Activated CD4-positive, alpha-beta T cell treated with anti-CD3 and anti-CD28 coated beads, Interleukin-2, amount 10 ng/mL, durations not matched to agents 7 days and 5 days (primary cell): Measurements from ENCODE around the gene CPNE5. TPM values are rescaled to one million over a fixed set of nuclear protein-coding genes. Genes with fewer than 3 reads are reported as not detected.
"Not testable (repeated sequence)": the region's sequence is repeated elsewhere in the genome, so short reads cannot be mapped to it uniquely, and the experiment has no call there.

Source experiments
- CTCF ChIA-PET: fragments of 350-600 bp; sonication (Branson Sonifier 250); formaldehyde crosslinking; loops from one replicate; lab custom pipeline; 2021; ENCODE audit warnings: antibody characterized with exemption; lab: Charles Lee
- POLR2A ChIA-PET: fragments of 350-600 bp; sonication (Branson Sonifier 250); formaldehyde crosslinking; loops from one replicate; lab custom pipeline; 2021; ENCODE audit warnings: antibody characterized with exemption; lab: Charles Lee
- DNase-seq: peaks from one replicate; pipeline ENCODE4 v3.0.0-alpha.2; 2020
- H3K27ac Mint-ChIP-seq: one replicate; pipeline ENCODE4 v1.8.0; 2021; ENCODE audit warnings: mild to moderate bottlenecking, moderate library complexity, mixed read lengths
- H3K27me3 Mint-ChIP-seq: one replicate; pipeline ENCODE4 v1.8.0; 2021; ENCODE audit warnings: mixed read lengths
- H3K36me3 Mint-ChIP-seq: one replicate; pipeline ENCODE4 v1.8.0; 2021; ENCODE audit warnings: low read depth, mixed read lengths
- H3K4me1 Mint-ChIP-seq: one replicate; pipeline ENCODE4 v1.8.0; 2021; ENCODE audit warnings: mixed read lengths
- H3K4me3 Mint-ChIP-seq: one replicate; pipeline ENCODE4 v1.8.0; 2021; ENCODE audit warnings: mild to moderate bottlenecking, moderate library complexity, mixed read lengths
- H3K9me3 Mint-ChIP-seq: one replicate; pipeline ENCODE4 v1.8.0; 2021; ENCODE audit warnings: mixed read lengths
- total RNA-seq, 2 experiments: library from RNA; stranded (reverse); gene quantifications; one replicate each; pipeline ENCODE4 v1.2.3, GENCODE V29; 2021

CPNE5 gene
- total RNA-seq, 2 experiments from 2014 or later, result 0.47 to 1.00 TPM

DNA sequence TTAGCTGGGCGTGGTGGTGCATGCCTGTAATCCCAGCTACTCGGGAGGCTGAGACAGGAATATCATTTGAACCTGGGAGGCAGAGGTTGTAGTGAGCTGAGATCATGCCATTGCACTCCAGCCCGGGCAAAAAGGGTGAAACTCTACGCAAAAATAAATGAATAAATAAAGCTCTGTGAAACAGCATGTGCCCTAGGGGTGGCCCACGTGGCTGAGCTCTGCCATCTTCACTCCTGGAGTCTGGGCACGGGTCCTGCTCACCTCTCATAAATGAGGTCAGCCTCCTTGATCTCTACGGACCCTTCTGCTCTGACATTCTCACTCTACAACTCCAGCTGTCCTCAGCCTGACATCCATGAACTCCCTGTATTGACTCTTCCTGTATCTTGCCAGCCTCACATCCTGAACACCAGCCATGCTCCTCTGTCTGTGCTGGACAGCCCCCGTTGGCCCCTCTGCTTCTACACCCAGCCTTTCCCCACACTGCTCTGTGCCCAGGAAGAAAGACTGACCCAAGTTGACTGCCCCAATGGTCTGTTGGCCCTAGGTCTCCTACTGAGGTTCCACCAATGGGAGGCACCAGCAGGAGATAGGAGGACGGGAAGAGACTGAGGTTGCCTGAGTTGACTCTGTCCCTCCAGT, 21.9 kb downstream of the CPNE5 start:
- H3K9me3 Mint-ChIP-seq, result no peaks in the 10 kb centered on the region
- DNase-seq, result no peak
- peaks cover 9% of the 10 kb centered on the region for H3K27me3 Mint-ChIP-seq
- no peaks in the 10 kb centered on the region for H3K36me3 Mint-ChIP-seq
- ChIA-PET CTCF (interaction anchor here (0.6 to 1.2 kb wide), 2 partner anchors 14 to 25 kb away, joined by 3 read pairs; no protein-coding TSS in a partner anchor), POLR2A (no interaction called here)
- no peak overlapping the region for H3K4me3 Mint-ChIP-seq
- H3K27ac Mint-ChIP-seq, result no peak overlapping the region
- peaks cover 16% of the 10 kb centered on the region for H3K4me1 Mint-ChIP-seq

DNA sequence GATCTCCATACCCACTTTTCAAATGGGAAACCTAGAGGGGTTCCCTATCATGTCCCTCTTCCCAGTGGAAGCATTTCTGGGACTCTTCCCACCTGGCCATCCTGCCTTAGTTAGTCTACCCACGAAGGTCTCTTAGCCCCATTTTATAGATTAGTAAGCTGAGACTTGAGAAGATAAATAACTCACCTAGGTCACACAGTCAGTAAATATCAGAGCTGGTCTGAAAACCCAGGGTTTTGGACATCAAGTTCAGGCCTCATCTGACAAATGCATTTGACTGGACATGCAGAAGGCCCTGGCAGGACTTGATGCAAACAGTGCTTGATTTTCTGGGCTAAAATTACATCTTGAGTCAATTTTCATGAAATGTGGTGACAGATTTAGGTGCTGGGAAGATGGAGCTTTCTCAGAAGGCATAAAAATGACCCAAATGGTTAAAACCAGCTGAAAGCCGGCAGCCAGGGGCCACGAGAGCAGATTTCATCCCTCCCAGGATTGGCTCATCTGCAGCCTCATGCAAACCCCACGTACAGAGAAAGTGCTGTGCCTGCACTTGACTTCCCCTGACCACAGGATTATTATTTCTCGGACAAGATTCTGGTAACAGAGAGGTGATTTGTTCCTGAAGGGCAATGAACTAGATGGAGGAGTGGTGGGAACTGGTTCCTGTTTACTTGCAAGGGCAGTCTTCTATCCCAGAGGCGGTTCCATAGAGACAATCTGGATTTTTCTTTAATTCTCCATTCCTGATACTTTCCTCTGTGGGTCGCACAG, 23.1 kb downstream of the CPNE5 start:
- ChIA-PET POLR2A (no interaction called here), CTCF (interaction anchor here (1.3 to 1.4 kb wide), 2 partner anchors 10 to 11 kb away, joined by 3 to 6 read pairs; no protein-coding TSS in a partner anchor)
- Mint-ChIP-seq H3K36me3 (no peaks in the 10 kb centered on the region), H3K9me3 (no peaks in the 10 kb centered on the region), H3K4me1 (peaks cover 5% of the 10 kb centered on the region), H3K27ac (no peak overlapping the region), H3K27me3 (peaks cover 9% of the 10 kb centered on the region), H3K4me3 (no peak overlapping the region)
- no peak for DNase-seq

- no peak overlapping the region for H3K4me3 Mint-ChIP-seq
- no peaks in the 10 kb centered on the region for H3K36me3 Mint-ChIP-seq
- peaks cover 9% of the 10 kb centered on the region for H3K27me3 Mint-ChIP-seq
- H3K4me1 Mint-ChIP-seq, result no peaks in the 10 kb centered on the region
- no peak overlapping the region for H3K27ac Mint-ChIP-seq
- CTCF ChIA-PET, result interaction anchor here (0.8 to 1.8 kb wide), 3 partner anchors 11 to 36 kb away, joined by 3 to 5 read pairs (median 4); no protein-coding TSS in a partner anchor
- no peak for DNase-seq
- POLR2A ChIA-PET, result no interaction called here
- no peaks in the 10 kb centered on the region for H3K9me3 Mint-ChIP-seq
Observed at GRCh38 chr6:36814249-36814648, 25.0 kb downstream of the CPNE5 start.

DNA sequence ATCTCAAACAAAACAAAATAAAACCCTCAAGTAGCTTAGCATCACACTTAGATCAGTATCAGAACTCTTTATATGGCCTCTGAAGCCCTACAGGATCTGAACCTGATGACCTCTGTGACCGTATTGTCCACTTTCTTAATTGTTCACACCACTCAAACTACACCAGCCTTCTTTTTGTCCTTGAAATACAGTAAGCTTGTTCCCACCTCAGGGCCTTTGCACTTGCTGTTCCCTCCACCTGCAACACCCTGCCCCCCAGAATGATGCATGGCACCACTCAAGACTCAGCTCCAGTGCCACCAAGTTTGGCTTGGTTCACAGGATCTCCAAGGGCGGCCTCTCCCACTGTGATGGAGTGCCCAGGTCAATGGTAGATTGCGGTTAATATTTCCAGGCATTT, 25.7 kb downstream of the CPNE5 start:
- CTCF ChIA-PET, result interaction anchor here (0.6 to 1.8 kb wide), 6 partner anchors 10 to 380 kb away, joined by 3 to 5 read pairs (median 3); no protein-coding TSS in a partner anchor
- Mint-ChIP-seq H3K27ac (no peak overlapping the region), H3K9me3 (no peaks in the 10 kb centered on the region), H3K36me3 (no peaks in the 10 kb centered on the region), H3K4me1 (no peaks in the 10 kb centered on the region), H3K4me3 (no peak overlapping the region), H3K27me3 (peaks cover 9% of the 10 kb centered on the region)
- DNase-seq, result no peak
- POLR2A ChIA-PET, result no interaction called here

DNA sequence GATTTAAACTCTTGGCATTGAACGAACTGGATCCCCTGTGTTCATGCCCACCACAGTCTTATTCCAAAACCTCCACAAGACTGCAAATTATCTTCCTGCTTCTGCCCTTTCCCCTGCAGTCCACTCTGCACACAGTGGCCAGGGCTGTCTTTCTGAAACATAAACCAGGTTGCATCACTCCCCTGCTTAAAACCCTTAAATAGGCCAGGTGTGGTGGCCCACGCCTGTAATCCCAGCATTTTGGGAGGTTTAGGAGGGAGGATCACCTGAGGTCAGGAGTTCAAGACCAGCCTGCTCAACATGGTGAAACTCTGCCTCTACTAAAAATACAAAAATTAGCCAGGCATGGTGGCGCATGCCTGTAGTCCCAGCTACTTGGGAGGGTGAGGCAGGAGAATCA, 26.2 kb downstream of the CPNE5 start:
- H3K9me3 Mint-ChIP-seq, DNase-seq, H3K4me3 Mint-ChIP-seq, H3K27ac Mint-ChIP-seq, H3K4me1 Mint-ChIP-seq, H3K36me3 Mint-ChIP-seq, H3K27me3 Mint-ChIP-seq, POLR2A ChIA-PET: not testable (repeated sequence)
- CTCF ChIA-PET, result interaction anchor here (0.6 to 1.8 kb wide), 4 partner anchors 10 to 380 kb away, joined by 3 to 5 read pairs (median 3); no protein-coding TSS in a partner anchor

- H3K27me3 Mint-ChIP-seq, result peaks cover 10% of the 10 kb centered on the region
- DNase-seq, result no peak
- H3K9me3 Mint-ChIP-seq, result no peaks in the 10 kb centered on the region
- POLR2A ChIA-PET, result no interaction called here
- no peak overlapping the region for H3K4me3 Mint-ChIP-seq
- no peaks in the 10 kb centered on the region for H3K36me3 Mint-ChIP-seq
- H3K4me1 Mint-ChIP-seq, result no peaks in the 10 kb centered on the region
- CTCF ChIA-PET, result interaction anchor here (0.6 to 1.4 kb wide), 7 partner anchors 10 to 24 kb away, joined by 3 to 9 read pairs (median 3); no protein-coding TSS in a partner anchor
- no peak overlapping the region for H3K27ac Mint-ChIP-seq
Observed at GRCh38 chr6:36809941-36810803, 29.1 kb downstream of the CPNE5 start.

GRCh38 chr6:36809156-36809555, 30.1 kb downstream of the CPNE5 start:
- no peak overlapping the region for H3K27ac Mint-ChIP-seq
- no peak for DNase-seq
- POLR2A ChIA-PET, result no interaction called here
- no peak overlapping the region for H3K4me3 Mint-ChIP-seq
- no peaks in the 10 kb centered on the region for H3K9me3 Mint-ChIP-seq
- CTCF ChIA-PET, result interaction anchor here (0.9 to 1.9 kb wide), 4 partner anchors 11 to 27 kb away, joined by 3 to 7 read pairs (median 4); no protein-coding TSS in a partner anchor
- peaks cover 18% of the 10 kb centered on the region for H3K27me3 Mint-ChIP-seq
- H3K36me3 Mint-ChIP-seq, result no peaks in the 10 kb centered on the region
- no peaks in the 10 kb centered on the region for H3K4me1 Mint-ChIP-seq

DNA sequence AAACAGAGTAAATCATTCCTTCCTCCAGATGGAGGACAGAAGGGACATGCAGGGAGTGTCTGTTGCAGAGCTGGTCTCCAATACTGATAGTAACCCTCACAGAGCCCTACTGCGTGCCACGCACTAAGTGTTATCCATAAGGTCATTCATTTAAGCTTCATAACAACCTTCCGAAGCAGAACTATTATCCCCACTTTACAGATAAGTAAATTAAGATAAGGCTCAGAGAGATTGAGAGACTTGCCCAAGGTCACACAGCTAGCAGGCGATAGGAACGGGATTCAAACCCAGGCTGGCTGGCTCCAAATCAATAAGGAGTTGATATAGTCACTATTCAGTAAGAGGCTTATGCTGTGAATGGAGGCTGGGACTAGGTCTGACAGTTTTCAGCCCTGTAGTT, 30.6 kb downstream of the CPNE5 start:
- no peak for DNase-seq
- H3K27me3 Mint-ChIP-seq, result peaks cover 18% of the 10 kb centered on the region
- no peaks in the 10 kb centered on the region for H3K4me1 Mint-ChIP-seq
- no peak overlapping the region for H3K27ac Mint-ChIP-seq
- H3K36me3 Mint-ChIP-seq, result no peaks in the 10 kb centered on the region
- ChIA-PET POLR2A (no interaction called here), CTCF (interaction anchor here (1.9 kb wide), 1 partner anchor 26 kb away, joined by 7 read pairs; no protein-coding TSS in a partner anchor)
- no peak overlapping the region for H3K4me3 Mint-ChIP-seq
- no peaks in the 10 kb centered on the region for H3K9me3 Mint-ChIP-seq

- Mint-ChIP-seq H3K9me3 (no peaks in the 10 kb centered on the region), H3K4me3 (no peak overlapping the region), H3K36me3 (no peaks in the 10 kb centered on the region), H3K4me1 (no peaks in the 10 kb centered on the region), H3K27me3 (peaks cover 18% of the 10 kb centered on the region), H3K27ac (no peak overlapping the region)
- ChIA-PET CTCF (interaction anchor here (1.9 kb wide), 1 partner anchor 25 kb away, joined by 7 read pairs; no protein-coding TSS in a partner anchor), POLR2A (no interaction called here)
- no peak for DNase-seq
Observed at GRCh38 chr6:36807750-36808149, 31.5 kb downstream of the CPNE5 start.

DNA sequence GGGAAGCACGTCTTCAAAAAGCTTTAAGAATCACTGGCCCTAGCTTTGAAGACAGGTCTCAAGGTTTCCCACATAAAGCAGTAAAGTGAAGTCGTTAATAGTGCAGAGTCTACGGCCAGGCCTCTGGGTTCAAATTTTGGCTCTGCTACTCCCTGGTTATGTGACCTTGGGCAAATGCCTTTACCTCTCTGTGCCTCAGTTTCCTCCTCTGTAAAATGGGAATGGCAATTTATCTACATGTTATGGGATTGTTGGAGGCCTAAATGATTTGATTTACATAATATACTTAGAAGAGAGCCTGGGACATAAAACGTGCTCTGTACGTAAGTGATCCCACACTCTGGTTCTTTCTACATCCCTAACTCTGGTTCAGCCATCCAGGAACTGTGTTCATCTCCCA, 32.1 kb downstream of the CPNE5 start:
- Mint-ChIP-seq H3K36me3 (no peaks in the 10 kb centered on the region), H3K9me3 (no peaks in the 10 kb centered on the region), H3K27me3 (peaks cover 18% of the 10 kb centered on the region), H3K27ac (no peak overlapping the region), H3K4me1 (no peaks in the 10 kb centered on the region), H3K4me3 (no peak overlapping the region)
- DNase-seq, result no peak
- CTCF ChIA-PET, result no interaction called here
- POLR2A ChIA-PET, result no interaction called here

GRCh38 chr6:36805917-36806316, 33.3 kb downstream of the CPNE5 start:
- no peak overlapping the region for H3K4me3 Mint-ChIP-seq
- H3K4me1 Mint-ChIP-seq, result no peaks in the 10 kb centered on the region
- ChIA-PET POLR2A (no interaction called here), CTCF (interaction anchor here (1.2 to 1.7 kb wide), 3 partner anchors 9 to 47 kb away, joined by 3 to 6 read pairs (median 3); no protein-coding TSS in a partner anchor)
- DNase-seq, result no peak
- H3K27me3 Mint-ChIP-seq, result peaks cover 18% of the 10 kb centered on the region
- no peaks in the 10 kb centered on the region for H3K9me3 Mint-ChIP-seq
- no peaks in the 10 kb centered on the region for H3K36me3 Mint-ChIP-seq
- H3K27ac Mint-ChIP-seq, result no peak overlapping the region

DNA sequence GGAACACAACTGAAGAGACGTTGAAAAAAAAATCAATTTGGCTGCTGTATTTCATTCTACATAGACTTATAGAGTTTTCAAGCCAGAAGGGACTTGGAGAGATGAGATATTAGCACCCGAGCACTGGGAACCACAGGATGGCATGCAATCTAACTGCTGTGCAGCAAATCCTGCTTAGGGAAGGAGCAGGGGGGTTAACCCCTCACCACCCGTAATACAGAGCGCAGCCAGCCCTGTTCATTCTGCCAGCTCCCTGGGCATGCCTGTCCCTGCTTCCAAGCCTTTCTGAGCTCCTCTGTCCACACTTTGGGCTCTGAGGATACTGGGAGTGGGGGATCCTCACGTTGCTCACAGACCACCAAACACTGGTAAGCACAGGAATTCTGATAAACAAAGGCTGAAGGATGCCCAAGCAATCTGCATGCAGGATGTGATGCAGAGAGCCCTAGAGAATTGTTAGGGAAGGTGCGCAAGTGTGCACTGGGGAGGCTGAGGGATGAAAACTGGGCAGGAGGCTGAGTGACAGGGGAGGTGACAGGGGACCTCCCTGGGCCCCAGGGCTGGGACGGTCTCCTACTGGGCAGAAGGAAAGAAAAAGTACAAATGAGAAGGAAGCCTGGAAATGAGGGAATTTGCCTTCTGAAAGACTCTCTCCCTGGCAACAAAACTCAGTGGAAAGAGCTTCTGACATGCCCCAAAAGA, 34.0 kb downstream of the CPNE5 start:
- POLR2A ChIA-PET, result no interaction called here
- H3K27me3 Mint-ChIP-seq, result peaks cover 18% of the 10 kb centered on the region
- CTCF ChIA-PET, result interaction anchor here (1.2 to 1.7 kb wide), 3 partner anchors 9 to 47 kb away, joined by 3 to 6 read pairs (median 3); no protein-coding TSS in a partner anchor
- H3K4me3 Mint-ChIP-seq, result no peak overlapping the region
- no peaks in the 10 kb centered on the region for H3K36me3 Mint-ChIP-seq
- H3K27ac Mint-ChIP-seq, result no peak overlapping the region
- H3K9me3 Mint-ChIP-seq, result no peaks in the 10 kb centered on the region
- DNase-seq, result no peak
- no peaks in the 10 kb centered on the region for H3K4me1 Mint-ChIP-seq
